NCI-H524 (cell line): ENCODE data around the gene TFDP2.

Source experiments
- DNase-seq, 2 experiments: peaks; one replicate each; lab custom pipeline; 2025; lab: John Stamatoyannopoulos, UW

Gene TFDP2

GRCh38 chr3:141963301-141963700, 186.0 kb downstream of the TFDP2 start:
- no peak for DNase-seq

DNA sequence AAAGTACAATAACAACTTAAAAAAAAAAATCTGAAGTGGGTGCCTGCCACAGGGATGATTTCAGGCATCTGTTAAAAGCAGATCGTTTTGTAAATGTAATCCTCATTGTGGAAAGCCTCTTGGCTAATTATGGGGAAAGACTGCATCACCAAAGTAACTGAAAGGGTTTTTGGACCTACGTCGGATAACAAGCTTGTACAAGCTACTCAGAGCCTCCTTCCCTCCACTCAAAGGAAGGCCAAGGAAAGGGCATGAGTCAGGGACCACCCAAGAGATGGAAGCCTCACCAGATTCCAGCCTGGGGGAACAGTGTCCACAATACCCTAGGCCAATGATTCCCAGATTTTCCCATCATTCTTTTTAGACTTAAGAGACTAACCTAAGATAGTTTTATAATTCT, 188.6 kb downstream of the TFDP2 start:
- DNase-seq = peak in 1 of 2 experiments; percentile 37

- DNase-seq = no peak
These were observed 189.5 kb downstream of the TFDP2 start for GRCh38 chr3:141959589-141960554.

DNA sequence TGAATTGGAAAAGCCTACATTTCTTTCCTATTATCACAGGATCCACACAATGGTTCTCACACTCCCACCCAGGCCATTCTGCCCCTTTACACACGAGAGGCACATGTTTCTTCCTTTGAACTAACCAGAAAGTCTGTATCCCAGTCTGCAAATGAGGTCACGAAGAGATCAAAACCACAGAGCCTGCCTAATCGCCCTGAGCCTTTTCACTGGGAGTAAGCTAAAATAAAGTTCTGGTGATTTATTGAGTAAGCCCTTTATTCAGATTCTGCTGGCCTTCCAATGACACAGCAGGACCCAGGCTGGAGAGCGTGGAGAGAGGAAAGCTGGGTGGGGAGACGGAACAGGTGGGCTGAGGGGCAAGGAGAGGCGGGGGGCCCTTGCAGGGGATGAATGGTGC, 194.2 kb downstream of the TFDP2 start:
- DNase-seq = no peak

GRCh38 chr3:141952611-141953010, 196.7 kb downstream of the TFDP2 start:
- no peak for DNase-seq

DNA sequence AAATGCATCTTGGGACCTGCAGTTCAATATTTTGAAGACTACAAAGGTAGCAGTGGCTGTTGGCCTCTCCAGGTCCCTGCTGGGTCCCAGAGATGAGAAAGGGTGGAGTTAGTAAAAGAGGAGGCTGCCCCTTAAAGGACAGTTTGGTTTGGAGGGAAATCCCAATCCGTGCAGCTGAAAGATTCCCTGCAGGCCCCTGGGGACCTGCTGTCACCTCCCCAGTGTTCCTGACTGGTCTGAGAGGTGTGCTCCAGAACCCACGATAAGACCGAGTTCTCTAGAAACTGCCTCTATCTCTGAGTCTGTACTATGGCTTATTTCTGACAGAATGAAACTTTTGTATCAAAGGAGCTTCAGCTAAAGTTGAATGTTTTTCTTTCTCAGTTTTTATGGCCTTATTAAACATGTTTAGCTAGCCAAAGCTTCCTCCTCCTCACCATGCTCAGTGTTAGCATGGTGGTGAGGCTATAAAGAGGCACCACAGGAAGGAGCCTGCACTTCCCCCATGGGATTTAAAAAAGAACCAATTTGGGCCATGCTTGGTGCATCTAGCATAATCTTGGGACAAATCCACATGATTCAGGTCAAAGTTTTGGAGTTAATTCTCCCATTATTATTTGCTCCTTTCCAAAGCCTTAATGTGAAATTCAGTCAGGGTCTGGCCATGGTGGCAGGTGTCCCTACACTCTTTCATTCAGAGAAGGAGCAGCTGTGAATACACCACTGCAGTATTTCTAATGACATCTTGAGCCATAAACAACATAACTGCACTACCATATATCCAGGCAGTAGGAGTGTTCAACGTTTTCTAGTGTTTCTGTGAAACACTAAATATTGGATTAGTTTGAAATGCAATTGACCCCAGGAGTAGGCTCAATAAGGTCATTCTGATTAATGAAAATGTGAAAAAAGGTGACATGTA, 198.5 kb downstream of the TFDP2 start:
- no peak for DNase-seq

- no peak for DNase-seq
These were observed 199.4 kb downstream of the TFDP2 start for GRCh38 chr3:141949972-141950371.

- no peak for DNase-seq
These were observed 199.9 kb downstream of the TFDP2 start for GRCh38 chr3:141949399-141949798.

DNA sequence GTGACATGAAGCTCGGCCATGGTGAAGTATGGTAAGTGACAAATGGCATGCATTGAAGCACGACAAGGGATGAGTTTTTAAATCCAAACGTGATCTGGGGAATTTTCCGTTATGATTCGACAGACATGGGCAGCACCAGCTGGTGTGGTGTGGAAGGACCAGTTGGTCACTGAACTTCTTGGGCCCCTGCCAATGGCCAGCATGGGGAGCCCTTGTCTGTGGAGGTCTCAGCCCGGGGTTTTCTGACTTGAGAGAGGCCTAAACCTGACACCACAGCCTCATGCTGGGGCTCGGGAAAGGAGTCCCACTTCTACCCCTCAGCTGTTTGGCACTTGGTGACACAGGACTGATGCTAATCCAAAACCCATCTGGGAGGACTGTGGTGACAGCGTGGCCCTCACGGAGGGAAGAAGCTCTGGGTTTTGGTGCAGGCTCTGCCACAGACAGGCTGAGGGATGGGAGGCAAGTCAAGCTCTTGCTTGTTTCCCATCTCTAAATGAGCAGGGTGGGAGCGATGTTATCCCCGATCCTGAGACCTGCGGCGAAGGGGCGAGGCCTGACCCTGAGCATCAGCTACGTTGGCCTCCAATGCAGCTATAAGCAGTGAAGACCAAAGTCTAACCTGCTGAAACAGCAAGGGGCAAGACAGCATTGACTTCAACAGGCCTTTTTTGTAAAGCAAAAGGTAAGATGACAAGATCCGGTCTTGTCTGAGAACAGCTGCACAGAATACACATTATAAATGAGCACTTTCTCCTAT, 203.4 kb downstream of the TFDP2 start:
- DNase-seq = peak; percentile 54 to 83

DNA sequence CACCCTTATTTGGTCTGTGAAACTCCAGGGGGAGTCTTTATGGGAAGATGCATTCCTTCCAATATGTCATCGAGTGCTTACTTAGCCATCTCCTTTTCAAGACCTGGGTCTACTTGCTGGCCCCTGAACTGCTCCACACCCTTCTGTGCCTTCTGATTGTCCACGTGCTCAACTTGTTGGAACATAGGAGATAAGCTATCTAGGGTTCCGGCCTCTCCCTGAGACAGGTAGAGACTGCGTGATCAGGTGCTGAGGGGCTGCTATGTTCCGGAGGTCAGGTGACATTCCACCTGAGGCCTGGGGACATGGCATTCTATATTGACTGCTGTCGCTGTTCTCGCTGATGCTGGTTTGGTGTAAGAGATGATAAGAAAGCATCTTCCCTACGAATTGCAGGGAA, 207.3 kb downstream of the TFDP2 start:
- DNase-seq = no peak

DNA sequence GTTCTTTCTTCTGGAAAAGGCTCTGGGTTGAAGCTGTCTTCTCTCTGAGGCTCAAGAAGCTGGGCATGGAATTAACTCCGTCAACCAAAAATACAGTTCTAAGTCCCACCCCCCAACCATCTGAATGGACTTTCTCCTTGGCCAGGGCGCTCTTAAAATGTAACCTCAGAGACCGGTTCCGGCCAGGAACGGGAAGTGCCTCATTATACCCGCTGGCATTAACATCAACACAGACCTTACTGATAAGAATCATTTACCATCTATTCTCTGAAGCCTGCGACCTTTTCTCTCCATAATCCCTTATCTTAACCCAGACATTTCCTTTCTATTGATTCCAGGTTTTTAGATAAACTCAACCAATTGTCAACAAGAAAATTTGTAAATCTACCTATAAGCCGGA, 208.3 kb downstream of the TFDP2 start:
- no peak for DNase-seq

DNA sequence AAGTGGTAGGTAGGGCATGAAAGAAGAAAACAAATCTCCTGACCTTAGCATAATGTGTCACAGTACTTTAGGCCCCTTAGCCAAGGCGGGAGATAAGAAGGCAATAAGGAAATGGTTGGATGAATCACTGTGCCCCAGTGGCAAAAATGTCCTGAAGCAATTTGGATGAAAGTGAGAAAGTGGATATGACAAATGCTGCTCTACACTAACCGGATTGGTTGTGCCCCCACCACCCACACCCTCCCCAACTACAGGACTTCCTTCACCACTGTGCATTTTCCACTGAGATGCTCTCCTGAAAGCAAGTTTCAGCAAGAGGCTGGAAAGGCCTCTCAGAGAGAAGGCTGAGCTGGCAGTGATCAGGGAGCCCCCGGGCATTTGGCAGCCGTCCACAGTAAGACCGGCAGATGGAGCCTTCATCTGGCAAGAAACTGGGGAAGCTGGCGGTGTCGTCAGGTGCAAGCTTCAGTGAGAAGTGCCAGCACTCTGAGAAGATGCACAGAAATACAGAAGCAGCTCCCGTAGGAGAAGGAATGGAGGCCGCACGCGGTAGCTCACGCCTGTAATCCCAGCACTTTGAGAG, 209.1 kb downstream of the TFDP2 start:
- peak; percentile 79 to 93 for DNase-seq

- DNase-seq = no peak
These were observed 209.6 kb downstream of the TFDP2 start for GRCh38 chr3:141939759-141940158.

DNA sequence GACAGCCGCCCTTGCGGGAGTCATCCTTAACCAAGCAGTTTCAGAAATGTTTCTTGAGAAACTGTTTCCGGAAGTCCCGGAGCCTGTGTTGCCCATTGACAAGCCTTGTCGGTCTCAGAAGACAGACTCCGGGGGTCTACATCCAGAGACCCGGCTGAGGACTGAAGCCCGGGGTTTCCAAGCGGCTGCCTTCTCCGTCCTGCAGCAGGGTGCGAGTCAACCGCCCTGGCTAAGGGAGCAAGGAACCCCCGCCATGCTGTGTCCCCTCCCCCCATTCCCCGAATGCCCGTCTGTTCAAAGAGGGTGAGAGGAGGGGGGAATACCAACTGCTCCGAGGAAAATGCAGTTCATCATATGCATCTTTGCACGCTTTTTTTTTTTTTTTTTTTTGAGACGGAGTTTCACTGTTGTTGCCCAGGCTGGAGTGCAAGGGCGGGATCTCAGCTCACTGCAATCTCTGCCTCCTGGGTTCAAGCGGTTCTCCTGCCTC, 211.3 kb downstream of the TFDP2 start:
- peak in 1 of 2 experiments; percentile 42 for DNase-seq

DNA sequence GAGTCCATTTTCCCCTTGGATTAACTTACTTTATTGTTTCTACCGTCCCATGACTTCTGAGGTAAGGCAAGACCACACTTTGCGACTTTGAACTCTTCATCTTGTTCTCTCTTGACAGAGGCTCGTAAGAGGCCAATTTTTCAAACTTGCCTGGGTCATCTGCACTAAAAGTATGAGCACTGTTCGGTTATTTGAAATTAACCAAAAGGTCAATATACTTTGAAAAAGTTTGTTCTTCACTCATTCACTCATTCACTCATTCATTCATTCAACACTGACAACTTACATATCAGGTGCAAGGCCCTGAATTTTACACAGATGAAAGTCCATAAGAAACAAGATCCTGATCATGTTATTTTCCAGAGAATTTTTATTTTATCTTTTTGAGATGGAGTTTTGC, 215.0 kb downstream of the TFDP2 start:
- DNase-seq = no peak

GRCh38 chr3:141933421-141934300, 215.7 kb downstream of the TFDP2 start:
- peak; percentile 41 to 77 for DNase-seq

GRCh38 chr3:141930801-141931200, 218.5 kb downstream of the TFDP2 start:
- no peak for DNase-seq

- no peak for DNase-seq
These were observed 219.9 kb downstream of the TFDP2 start for GRCh38 chr3:141929341-141929995.

DNA sequence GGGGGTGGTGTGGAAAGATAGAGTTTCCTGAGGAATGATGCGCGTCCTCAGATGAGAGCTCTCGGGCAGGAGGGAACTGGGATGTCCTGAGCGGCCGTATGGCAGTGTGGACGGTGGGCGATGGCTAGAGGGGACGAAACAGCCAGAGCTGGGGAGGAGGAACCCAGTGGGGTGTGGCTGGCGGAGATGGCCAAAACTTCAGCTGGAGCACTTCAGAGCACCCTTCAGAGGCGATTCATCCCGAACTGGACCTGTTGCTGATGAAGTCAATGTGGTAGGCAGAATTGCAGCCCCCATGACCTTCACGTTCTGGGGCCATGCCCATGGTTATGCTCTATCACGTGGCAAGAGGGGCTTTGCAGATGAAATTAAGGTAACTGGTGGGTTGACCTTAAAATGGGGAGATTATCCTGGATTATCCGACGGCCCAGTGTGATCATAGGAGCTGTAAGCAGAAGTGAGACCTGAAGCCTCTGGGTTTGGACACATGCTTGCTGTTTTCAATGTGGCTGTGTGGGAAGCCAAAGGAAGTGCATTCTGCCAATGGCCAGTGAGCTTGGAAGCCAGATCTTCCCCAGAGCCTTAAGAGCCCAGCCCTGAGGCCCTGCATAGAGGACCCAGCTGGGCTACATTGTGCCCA, 220.6 kb downstream of the TFDP2 start:
- DNase-seq = no peak
